PC-9 (cell line): ENCODE results near the gene PRRC1. TPM values are rescaled to one million over a fixed set of nuclear protein-coding genes. Genes with fewer than 3 reads are reported as not detected.

Experiments
- BruUV-seq: library from RNA; stranded (reverse); fragments of 400-500 nt; replicated peaks from 2 replicates; lab custom pipeline; 2021; lab: Mats Ljungman, UMichigan
- CTCF ChIA-PET: fragments of 300-600 bp; sonication (Branson Sonifier 250); formaldehyde crosslinking; loops from one replicate; lab custom pipeline; 2022; ENCODE audit warnings: antibody characterized with exemption; lab: Charles Lee
- POLR2A ChIA-PET: fragments of 300-600 bp; sonication (Branson Sonifier 250); formaldehyde crosslinking; loops from one replicate; lab custom pipeline; 2022; ENCODE audit warnings: antibody characterized with exemption; ENCODE audit not compliant: unreplicated experiment; lab: Charles Lee
- DNase-seq, 2 experiments: peaks; one replicate each; pipeline versions ENCODE4 v3.0.0 to v3.0.0-alpha.2; 2015 to 2022; ENCODE audit warnings: mixed read lengths in 1 of 2
- H2AFZ ChIP-seq: fragments of 200-600 bp; sonication (generic); 2 replicates; pipeline ENCODE4 v1.8.1; 2017; ENCODE audit warnings: antibody characterized with exemption
- H3F3A ChIP-seq: fragments of 200-600 bp; sonication (generic); 2 replicates; pipeline ENCODE4 v1.8.1; 2017; ENCODE audit warnings: antibody characterized with exemption, mild to moderate bottlenecking, low read depth; ENCODE audit not compliant: insufficient read depth
- H3K27ac ChIP-seq: fragments of 200-600 bp; sonication (generic); 2 replicates; pipeline ENCODE4 v1.6.1; 2016; ENCODE audit warnings: mixed run types
- H3K27me3 ChIP-seq: fragments of 200-600 bp; sonication (generic); 2 replicates; pipeline ENCODE4 v1.6.1; 2016; ENCODE audit warnings: low read depth, mixed run types; ENCODE audit not compliant: insufficient read depth
- H3K36me3 ChIP-seq: fragments of 200-600 bp; sonication (generic); 2 replicates; pipeline ENCODE4 v1.6.1; 2016; ENCODE audit warnings: low read depth, mixed run types
- H3K4me1 ChIP-seq: fragments of 200-600 bp; sonication (generic); replicated peaks from 2 replicates; pipeline ENCODE4 v1.6.1; 2016; ENCODE audit warnings: mixed run types; ENCODE audit not compliant: insufficient read depth
- H3K4me2 ChIP-seq: fragments of 200-600 bp; sonication (generic); 2 replicates; pipeline ENCODE4 v1.6.1; 2017; ENCODE audit warnings: mixed run types
- H3K4me3 ChIP-seq: fragments of 200-600 bp; sonication (generic); 2 replicates; pipeline ENCODE4 v1.6.1; 2016; ENCODE audit warnings: mixed run types
- H3K79me2 ChIP-seq: fragments of 200-600 bp; sonication (generic); 2 replicates; pipeline ENCODE4 v1.6.1; 2017; ENCODE audit warnings: low read depth, mixed run types
- H3K9me2 ChIP-seq: fragments of 200-600 bp; sonication (generic); 2 replicates; pipeline ENCODE4 v1.8.1; 2017; ENCODE audit warnings: mild to moderate bottlenecking; ENCODE audit not compliant: insufficient read depth
- H3K9me3 ChIP-seq: fragments of 200-600 bp; sonication (generic); 2 replicates; pipeline ENCODE4 v1.8.1; 2016; ENCODE audit warnings: low read depth; ENCODE audit not compliant: insufficient read depth
- H4K20me1 ChIP-seq: fragments of 200-600 bp; sonication (generic); 2 replicates; pipeline ENCODE4 v1.8.1; 2017; ENCODE audit not compliant: insufficient read depth
- CTCF ChIP-seq: fragments of 200-600 bp; sonication (generic); conservative IDR thresholded peaks from 2 replicates; pipeline ENCODE4 v1.6.1; 2017; ENCODE audit warnings: mixed run types, antibody characterized with exemption, mild to moderate bottlenecking, moderate library complexity
- EZH2 ChIP-seq: fragments of 200-600 bp; sonication (generic); IDR thresholded peaks from 2 replicates; pipeline ENCODE4 v1.8.0; 2017; ENCODE audit warnings: antibody characterized with exemption, low read depth
- intact Hi-C: fragments of 100-400 bp; cut with micrococcal nuclease; formaldehyde crosslinking; loops from one replicate; pipeline ENCODE4 v1.10.0; 2022; ENCODE audit not compliant: unreplicated experiment
- total RNA-seq: library from RNA; stranded (reverse); gene quantifications from 2 replicates; pipeline ENCODE4 v1.2.3, GENCODE V29; 2021

The PRRC1 gene
- total RNA-seq, 1 experiment from 2014 or later = 43.7 TPM

GRCh38 chr5:127599847-127600246 lies 82.4 kb downstream of the PRRC1 start:
- H2AFZ ChIP-seq = no peak overlapping the region
- no peak for DNase-seq
- no TSS peak for BruUV-seq
- POLR2A ChIA-PET = no interaction called here
- no peaks in the 10 kb centered on the region for H3K4me1 ChIP-seq
- no peak overlapping the region for H3K27ac ChIP-seq
- no peaks in the 10 kb centered on the region for H3K36me3 ChIP-seq
- H3K9me2 ChIP-seq = no peaks in the 10 kb centered on the region
- TF ChIP-seq CTCF (no peak), EZH2 (no peak)
- no peaks in the 10 kb centered on the region for H3K79me2 ChIP-seq
- intact Hi-C loops = no loop called here
- no peak overlapping the region for H3K4me3 ChIP-seq
- no peaks in the 10 kb centered on the region for H3K27me3 ChIP-seq
- no peaks in the 10 kb centered on the region for H3K9me3 ChIP-seq
- H3K4me2 ChIP-seq = no peak overlapping the region
- no peaks in the 10 kb centered on the region for H3F3A ChIP-seq
- CTCF ChIA-PET = no interaction called here
- H4K20me1 ChIP-seq = no peaks in the 10 kb centered on the region

GRCh38 chr5:127601111-127601510 lies 83.7 kb downstream of the PRRC1 start:
- DNase-seq = no peak
- BruUV-seq = no TSS peak
- no peaks in the 10 kb centered on the region for H3F3A ChIP-seq
- CTCF ChIA-PET = no interaction called here
- POLR2A ChIA-PET = no interaction called here
- H3K27ac ChIP-seq = no peak overlapping the region
- intact Hi-C loops = no loop called here
- no peaks in the 10 kb centered on the region for H3K9me2 ChIP-seq
- H3K4me2 ChIP-seq = no peak overlapping the region
- H3K36me3 ChIP-seq = no peaks in the 10 kb centered on the region
- TF ChIP-seq CTCF (no peak), EZH2 (no peak)
- no peaks in the 10 kb centered on the region for H3K79me2 ChIP-seq
- no peaks in the 10 kb centered on the region for H3K9me3 ChIP-seq
- H3K4me1 ChIP-seq = no peaks in the 10 kb centered on the region
- H3K27me3 ChIP-seq = no peaks in the 10 kb centered on the region
- H3K4me3 ChIP-seq = no peak overlapping the region
- no peaks in the 10 kb centered on the region for H4K20me1 ChIP-seq
- H2AFZ ChIP-seq = no peak overlapping the region

- H3K9me3 ChIP-seq = no peaks in the 10 kb centered on the region
- H3K36me3 ChIP-seq = no peaks in the 10 kb centered on the region
- no peak overlapping the region for H3K4me3 ChIP-seq
- no peak overlapping the region for H3K27ac ChIP-seq
- ChIA-PET POLR2A (no interaction called here), CTCF (no interaction called here)
- H3K9me2 ChIP-seq = no peaks in the 10 kb centered on the region
- no peaks in the 10 kb centered on the region for H3K79me2 ChIP-seq
- no peak overlapping the region for H3K4me2 ChIP-seq
- no peaks in the 10 kb centered on the region for H4K20me1 ChIP-seq
- no TSS peak for BruUV-seq
- intact Hi-C loops = no loop called here
- TF ChIP-seq EZH2 (no peak), CTCF (no peak)
- no peaks in the 10 kb centered on the region for H3F3A ChIP-seq
- DNase-seq = no peak
- H3K27me3 ChIP-seq = no peaks in the 10 kb centered on the region
- no peak overlapping the region for H2AFZ ChIP-seq
- H3K4me1 ChIP-seq = no peaks in the 10 kb centered on the region
Observed at GRCh38 chr5:127601601-127602000, 84.2 kb downstream of the PRRC1 start.
